Effector memory CD4-positive, alpha-beta T cell (primary cell): ENCODE measurements around the gene TPM2.

ENCODE experiments used
- DNase-seq, 3 donors: peaks; one replicate each; pipeline ENCODE4 v3.0.0-alpha.2; 2020
- H3K27ac ChIP-seq: 2 replicates; pipeline ENCODE4 v1.7.0; 2013; ENCODE audit warnings: mild to moderate bottlenecking, low read length, moderate library complexity; ENCODE audit not compliant: insufficient read depth, poor library complexity, severe bottlenecking
- H3K27me3 ChIP-seq: replicated peaks from 2 replicates; pipeline ENCODE4 v1.7.0; 2013; ENCODE audit warnings: mild to moderate bottlenecking, low read length; ENCODE audit not compliant: insufficient read depth, control insufficient read depth, poor library complexity, severe bottlenecking
- H3K36me3 ChIP-seq: 2 replicates; pipeline ENCODE4 v1.7.0; 2013; ENCODE audit warnings: mild to moderate bottlenecking, low read length, moderate library complexity; ENCODE audit not compliant: control insufficient read depth, insufficient read depth
- H3K4me1 ChIP-seq: 2 replicates; pipeline ENCODE4 v1.7.0; 2013; ENCODE audit warnings: low read length, mild to moderate bottlenecking; ENCODE audit not compliant: control insufficient read depth, insufficient read depth, poor library complexity, severe bottlenecking
- H3K4me3 ChIP-seq: 2 replicates; pipeline ENCODE4 v1.7.0; 2013; ENCODE audit warnings: low read length, low read depth, mild to moderate bottlenecking; ENCODE audit not compliant: insufficient read depth, poor library complexity, severe bottlenecking
- H3K9me3 ChIP-seq: 2 replicates; pipeline ENCODE4 v1.7.0; 2013; ENCODE audit warnings: mild to moderate bottlenecking, low read length, moderate library complexity; ENCODE audit not compliant: control insufficient read depth

TPM2 gene

GRCh38 chr9:35686222-35687203 lies 3.2 kb downstream of the TPM2 start:
- Histone ChIP-seq H3K27ac (no peak overlapping the region), H3K27me3 (no peaks in the 10 kb centered on the region), H3K36me3 (no peaks in the 10 kb centered on the region), H3K9me3 (no peaks in the 10 kb centered on the region), H3K4me3 (no peak overlapping the region), H3K4me1 (peaks cover 9% of the 10 kb centered on the region)
- no peak for DNase-seq

GRCh38 chr9:35685506-35685905 lies 4.2 kb downstream of the TPM2 start:
- H3K27me3 ChIP-seq = no peaks in the 10 kb centered on the region
- no peak overlapping the region for H3K4me3 ChIP-seq
- H3K9me3 ChIP-seq = no peaks in the 10 kb centered on the region
- no peak for DNase-seq
- H3K4me1 ChIP-seq = peaks cover 4% of the 10 kb centered on the region
- no peaks in the 10 kb centered on the region for H3K36me3 ChIP-seq
- no peak overlapping the region for H3K27ac ChIP-seq

- Histone ChIP-seq H3K4me1 (peaks cover under 1% of the 10 kb centered on the region), H3K36me3 (no peaks in the 10 kb centered on the region), H3K4me3 (no peak overlapping the region), H3K27me3 (no peaks in the 10 kb centered on the region), H3K9me3 (no peaks in the 10 kb centered on the region), H3K27ac (no peak overlapping the region)
- DNase-seq = no peak
These were observed 4.8 kb downstream of the TPM2 start for GRCh38 chr9:35684921-35685320.

- Histone ChIP-seq H3K4me3 (no peak overlapping the region), H3K36me3 (no peaks in the 10 kb centered on the region), H3K9me3 (no peaks in the 10 kb centered on the region), H3K27me3 (no peaks in the 10 kb centered on the region), H3K4me1 (no peaks in the 10 kb centered on the region), H3K27ac (no peak overlapping the region)
- no peak for DNase-seq
These were observed 6.4 kb downstream of the TPM2 start for GRCh38 chr9:35683323-35683722.

- no peak overlapping the region for H3K4me3 ChIP-seq
- no peak overlapping the region for H3K27ac ChIP-seq
- DNase-seq = no peak
- H3K9me3 ChIP-seq = no peaks in the 10 kb centered on the region
- no peaks in the 10 kb centered on the region for H3K36me3 ChIP-seq
- H3K4me1 ChIP-seq = no peaks in the 10 kb centered on the region
- no peaks in the 10 kb centered on the region for H3K27me3 ChIP-seq
These were observed 7.0 kb downstream of the TPM2 start for GRCh38 chr9:35682520-35683315.

GRCh38 chr9:35682051-35682450 lies 7.7 kb downstream of the TPM2 start:
- H3K4me3 ChIP-seq = no peak overlapping the region
- H3K27me3 ChIP-seq = no peaks in the 10 kb centered on the region
- H3K27ac ChIP-seq = no peak overlapping the region
- H3K36me3 ChIP-seq = no peaks in the 10 kb centered on the region
- H3K9me3 ChIP-seq = no peaks in the 10 kb centered on the region
- H3K4me1 ChIP-seq = no peaks in the 10 kb centered on the region
- DNase-seq = no peak

- Histone ChIP-seq H3K9me3 (no peaks in the 10 kb centered on the region), H3K4me3 (no peak overlapping the region), H3K27me3 (no peaks in the 10 kb centered on the region), H3K27ac (no peak overlapping the region), H3K36me3 (no peaks in the 10 kb centered on the region), H3K4me1 (no peaks in the 10 kb centered on the region)
- DNase-seq = no peak
These were observed 8.3 kb downstream of the TPM2 start for GRCh38 chr9:35681341-35682002.

GRCh38 chr9:35680331-35681105 lies 9.2 kb downstream of the TPM2 start:
- H3K27me3 ChIP-seq = no peaks in the 10 kb centered on the region
- no peak overlapping the region for H3K27ac ChIP-seq
- H3K9me3 ChIP-seq = no peaks in the 10 kb centered on the region
- no peak for DNase-seq
- H3K36me3 ChIP-seq = no peaks in the 10 kb centered on the region
- peaks cover 4% of the 10 kb centered on the region for H3K4me1 ChIP-seq
- H3K4me3 ChIP-seq = no peak overlapping the region

GRCh38 chr9:35679766-35680330 lies 9.9 kb downstream of the TPM2 start:
- Histone ChIP-seq H3K36me3 (no peaks in the 10 kb centered on the region), H3K4me1 (peaks cover 4% of the 10 kb centered on the region), H3K9me3 (no peaks in the 10 kb centered on the region), H3K4me3 (no peak overlapping the region), H3K27me3 (no peaks in the 10 kb centered on the region), H3K27ac (no peak overlapping the region)
- DNase-seq = no peak
